Raji (cell line): ENCODE measurements around the gene INPP5F.

Source experiments
- POLR2A ChIP-seq: IDR thresholded peaks from 2 replicates; pipeline ENCODE4 v1.6.1; 2011; ENCODE audit warnings: low read depth, low read length, control low read depth; ENCODE audit not compliant: insufficient read depth

Gene INPP5F

DNA sequence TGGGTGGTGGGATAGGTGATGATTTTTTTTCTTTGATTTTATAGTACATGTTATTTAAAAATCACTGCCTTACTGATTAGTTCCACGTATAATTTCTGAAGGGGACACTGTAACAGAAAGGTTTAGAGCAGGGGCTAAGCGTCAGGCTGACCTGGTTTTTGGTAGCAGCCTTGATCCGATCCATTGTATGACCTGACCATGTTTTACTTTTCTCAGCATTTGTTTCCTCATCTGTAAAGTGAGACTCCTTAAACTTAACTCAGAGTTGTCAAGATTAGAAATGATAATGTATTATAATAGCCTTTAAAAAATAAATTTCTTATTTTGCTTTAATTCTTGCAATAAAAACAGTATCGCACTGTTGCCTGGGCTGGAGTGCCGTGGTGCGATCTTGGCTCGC is 23.6 kb downstream of the INPP5F start:
- TF ChIP-seq POLR2A: no peak

DNA sequence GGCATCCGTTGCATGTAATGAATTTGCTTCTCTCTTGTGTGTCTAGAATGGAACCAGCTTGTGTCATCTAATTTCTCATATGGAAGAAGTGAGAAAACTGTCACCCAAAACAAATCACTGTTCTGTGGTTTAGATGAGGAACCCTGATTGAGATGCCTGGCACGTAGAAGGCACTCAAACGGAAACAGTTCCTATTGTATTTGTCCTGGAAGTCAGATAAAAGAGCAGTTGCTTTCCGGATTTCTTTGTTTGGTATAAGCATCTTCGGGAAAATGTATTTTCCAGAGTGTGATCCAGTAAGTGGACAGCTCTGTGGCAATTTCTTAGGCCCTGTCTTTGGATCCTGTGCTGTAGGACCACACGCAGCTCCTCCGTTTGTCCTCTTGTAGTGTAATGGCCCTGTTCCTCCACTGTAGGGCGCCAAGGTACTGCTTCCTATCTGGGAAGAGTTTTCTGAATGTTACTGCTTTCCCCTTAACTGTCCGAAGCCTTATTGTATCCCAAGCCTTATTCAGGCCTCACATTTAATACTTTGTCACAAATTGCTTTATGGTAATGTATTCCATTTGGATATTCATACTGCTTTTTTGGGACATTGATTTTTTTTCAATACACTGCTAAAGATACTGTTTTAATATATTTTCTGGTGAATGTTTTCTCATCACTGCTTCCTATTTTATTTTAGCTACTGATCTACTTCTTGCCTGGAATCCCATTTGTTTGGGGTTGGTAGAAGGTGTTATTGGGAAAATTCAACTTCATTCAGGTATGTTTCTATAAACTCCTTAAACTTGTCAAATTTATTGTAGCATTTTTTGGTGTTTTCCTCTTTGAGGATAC is 24.8 kb downstream of the INPP5F start:
- no peak for TF ChIP-seq POLR2A

DNA sequence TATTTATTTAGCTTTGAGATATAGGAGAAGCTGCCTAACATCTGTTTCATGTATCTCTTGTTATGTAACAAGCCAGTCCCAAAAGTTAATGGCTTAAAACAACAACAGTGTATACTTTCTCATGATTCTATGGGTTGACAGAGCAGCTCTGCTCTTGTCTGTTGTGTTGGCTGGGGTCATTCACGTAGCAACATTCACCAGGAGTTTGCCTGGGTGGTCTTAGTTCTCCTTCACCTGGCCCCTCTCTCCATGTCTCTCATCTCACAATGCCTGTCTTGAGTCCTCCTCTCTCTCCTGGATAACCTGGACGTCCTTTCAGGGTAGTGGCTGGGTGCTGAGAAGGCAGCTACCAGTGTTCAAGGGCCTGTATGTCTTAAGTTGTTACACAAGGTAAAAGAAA is 27.5 kb downstream of the INPP5F start:
- no peak for TF ChIP-seq POLR2A

DNA sequence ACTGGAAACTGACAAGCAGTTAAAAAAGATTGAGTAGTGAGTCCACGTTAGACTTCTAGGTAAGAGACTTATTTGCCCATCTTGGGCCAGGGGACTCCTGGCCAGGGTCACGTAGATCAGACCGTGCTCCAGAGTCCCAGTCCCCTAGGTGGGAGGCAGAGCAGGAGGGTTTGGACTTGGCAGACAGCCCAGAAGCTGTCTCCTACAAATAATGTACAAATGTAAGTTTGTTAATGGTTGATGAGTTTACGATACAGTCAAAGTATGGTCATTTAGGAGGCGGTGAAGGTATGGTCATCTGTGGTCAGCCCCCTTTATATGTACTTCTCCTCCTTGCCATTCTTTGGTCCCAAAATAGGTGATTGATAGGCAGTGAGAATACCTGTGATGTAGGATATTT is 28.2 kb downstream of the INPP5F start:
- TF ChIP-seq POLR2A: no peak

DNA sequence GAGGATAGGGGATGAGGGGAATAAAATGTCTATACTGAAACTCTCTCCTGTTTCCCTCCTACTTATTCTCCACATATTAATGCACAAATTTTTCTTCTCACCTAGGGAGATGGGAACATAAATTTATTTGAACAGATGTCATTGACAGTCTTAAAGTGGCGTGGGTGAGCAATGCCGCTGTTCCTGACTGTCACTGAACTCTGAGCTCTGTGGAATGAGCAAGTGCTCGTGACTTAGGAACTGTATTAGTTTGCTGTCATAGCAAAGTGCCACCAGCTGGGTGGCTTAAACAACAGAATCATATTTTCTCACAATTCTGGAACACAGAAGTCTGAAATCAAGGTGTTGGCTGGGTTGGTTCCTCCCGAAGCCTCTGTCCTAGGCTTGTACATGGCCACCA is 29.1 kb downstream of the INPP5F start:
- TF ChIP-seq POLR2A: no peak

DNA sequence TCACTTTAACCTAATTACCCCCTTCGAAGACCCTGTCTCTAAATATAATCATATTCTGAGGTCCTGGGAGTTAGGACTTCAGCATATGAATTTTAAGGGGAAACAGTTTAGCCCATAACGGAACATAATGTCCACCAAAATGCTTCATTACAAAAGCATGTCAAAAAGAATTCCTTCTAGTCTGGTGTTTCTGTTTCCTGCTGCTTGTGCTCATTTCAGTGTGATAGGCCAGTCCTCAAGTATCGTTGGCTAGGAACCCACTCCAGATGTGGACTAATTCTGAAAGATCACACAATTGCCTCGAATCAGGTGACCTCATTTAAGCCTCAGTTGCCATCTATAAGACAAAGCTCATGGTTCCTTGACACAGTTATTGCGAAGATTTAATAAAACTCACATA is 29.6 kb downstream of the INPP5F start:
- no peak for TF ChIP-seq POLR2A

DNA sequence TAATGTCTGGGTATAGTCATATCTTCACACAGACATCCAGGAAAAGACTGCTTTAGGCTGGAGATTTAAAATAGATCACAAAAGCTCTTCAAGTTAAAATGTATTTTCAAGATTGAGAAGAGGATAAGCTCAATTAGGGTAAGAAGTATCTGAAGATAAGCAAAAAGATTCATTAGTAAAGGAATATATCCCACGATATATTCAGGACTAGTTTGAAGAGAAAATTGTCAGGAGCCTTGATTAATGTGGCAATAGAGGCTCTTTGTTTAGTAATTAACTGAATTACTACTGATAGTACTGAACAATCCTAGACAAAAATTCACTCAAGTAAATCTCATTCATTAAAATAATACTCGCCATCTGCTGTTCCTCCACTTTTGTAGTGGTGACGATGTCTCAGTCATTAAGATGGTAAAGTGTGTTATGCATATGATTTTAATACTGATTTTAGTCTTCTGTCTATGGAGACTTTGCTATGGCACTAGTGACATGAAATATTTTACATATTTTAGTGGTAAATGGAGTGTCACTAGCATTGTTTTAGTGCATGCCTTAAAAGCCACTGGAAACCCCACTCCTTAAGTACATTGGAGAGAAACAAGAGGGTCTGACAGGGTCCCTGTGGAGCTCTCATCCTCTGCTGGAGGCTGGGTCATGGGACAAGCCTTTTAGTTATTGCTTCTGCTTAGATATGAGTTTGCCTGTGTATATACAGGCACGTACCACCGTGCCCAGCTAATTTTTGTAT is 32.8 kb downstream of the INPP5F start:
- no peak for TF ChIP-seq POLR2A

DNA sequence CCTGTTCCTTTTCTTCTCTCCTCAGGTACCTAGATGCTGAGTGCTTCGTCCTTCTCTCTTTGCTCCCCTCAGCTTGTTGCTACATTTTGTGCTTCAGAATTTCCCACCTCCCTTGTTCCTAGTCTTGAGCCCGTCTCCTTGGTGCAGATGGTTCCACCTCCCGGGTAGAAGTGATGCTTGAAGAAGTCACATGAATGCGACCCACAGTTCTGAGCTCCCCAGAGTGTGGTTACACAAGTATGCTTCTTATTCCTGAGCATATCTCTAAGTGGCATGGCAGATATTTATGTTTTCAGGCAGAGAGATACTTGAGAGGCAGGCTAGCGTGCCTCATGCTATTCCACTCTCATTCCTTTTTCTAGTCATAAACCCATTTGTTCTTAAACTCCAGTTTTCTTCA is 34.0 kb downstream of the INPP5F start:
- TF ChIP-seq POLR2A: no peak

DNA sequence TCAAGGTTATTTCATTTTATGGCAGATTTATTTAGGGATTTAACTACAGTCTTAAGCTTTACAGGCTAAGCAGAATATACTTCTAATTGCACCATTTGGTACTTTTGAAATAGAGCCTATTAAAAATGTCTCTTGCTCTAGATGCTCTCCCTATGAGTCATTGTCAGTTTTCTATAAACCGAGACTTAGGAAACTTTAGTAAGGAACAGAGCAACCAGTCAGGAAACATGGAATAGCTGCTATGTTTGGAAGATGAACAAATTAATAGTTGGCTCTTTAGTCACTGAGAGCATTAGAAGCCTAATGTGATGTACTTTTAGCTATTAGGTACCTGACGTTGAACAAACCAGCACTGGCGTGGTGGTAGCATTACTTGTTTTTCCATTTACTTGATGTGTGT is 35.3 kb downstream of the INPP5F start:
- no peak for TF ChIP-seq POLR2A

DNA sequence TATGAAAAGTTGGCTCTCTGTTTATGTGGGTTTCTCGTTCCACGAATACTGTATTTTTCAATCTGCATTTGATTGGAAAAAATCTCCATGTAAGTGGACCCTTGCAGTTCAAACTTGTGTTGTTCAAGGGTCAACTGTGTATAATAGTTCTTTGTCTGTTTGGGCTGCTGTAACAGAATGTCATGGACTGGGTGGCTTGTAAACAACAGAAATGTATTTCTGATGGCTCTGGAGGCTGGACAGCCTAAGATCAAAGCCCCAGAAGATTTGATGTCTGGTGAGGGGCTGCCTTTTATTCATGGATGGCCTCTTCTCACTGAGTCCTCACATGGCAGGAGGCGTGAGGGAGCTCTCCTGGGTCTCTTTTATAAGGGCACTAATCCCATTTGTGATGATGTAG is 36.2 kb downstream of the INPP5F start:
- TF ChIP-seq POLR2A: no peak

DNA sequence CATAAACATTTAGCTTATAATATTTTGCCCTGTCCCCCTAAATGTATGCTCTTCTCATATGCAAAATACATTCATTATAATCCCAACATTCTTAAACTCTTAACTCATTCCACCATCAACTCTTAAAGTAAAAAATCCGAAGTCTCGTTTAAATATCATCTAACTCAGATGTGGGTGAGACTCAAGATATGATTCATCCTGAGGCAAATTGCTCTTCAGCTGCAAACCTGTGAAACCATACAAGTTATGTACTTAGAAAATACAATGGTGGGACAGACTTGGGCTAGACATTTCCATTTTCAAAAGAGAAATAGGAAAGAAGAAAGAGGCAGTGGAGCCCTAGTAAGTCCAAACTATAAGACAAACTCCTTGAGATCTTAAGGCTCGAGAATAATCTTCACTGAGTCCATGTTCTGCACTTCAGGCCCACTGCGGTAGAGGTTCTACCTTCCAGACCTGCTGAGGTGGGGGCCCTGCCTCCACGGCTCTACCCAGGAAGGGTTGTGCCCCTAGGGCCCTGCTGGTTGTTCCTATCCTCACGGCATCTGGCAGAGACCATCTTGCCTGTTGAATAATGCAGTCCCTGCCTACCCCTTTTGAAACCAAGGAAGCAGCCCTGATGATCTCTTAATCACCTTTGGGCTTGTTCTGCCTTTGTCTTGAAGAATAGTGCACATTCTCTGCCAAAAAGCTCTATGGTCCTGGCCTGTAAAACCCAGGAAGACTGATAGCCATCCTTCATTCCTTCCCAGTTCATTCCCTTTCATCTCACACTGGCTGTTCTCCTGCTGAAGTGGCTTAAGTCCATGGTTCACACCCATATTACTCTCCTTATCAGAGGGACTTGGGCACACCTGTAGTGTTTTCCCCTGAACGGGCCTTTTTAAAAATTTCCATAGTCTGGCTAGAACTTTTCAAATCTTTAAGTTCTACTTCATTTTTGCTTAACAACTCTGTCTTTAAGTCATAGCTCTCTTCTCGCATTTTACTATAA is 37.3 kb downstream of the INPP5F start:
- TF ChIP-seq POLR2A: no peak

DNA sequence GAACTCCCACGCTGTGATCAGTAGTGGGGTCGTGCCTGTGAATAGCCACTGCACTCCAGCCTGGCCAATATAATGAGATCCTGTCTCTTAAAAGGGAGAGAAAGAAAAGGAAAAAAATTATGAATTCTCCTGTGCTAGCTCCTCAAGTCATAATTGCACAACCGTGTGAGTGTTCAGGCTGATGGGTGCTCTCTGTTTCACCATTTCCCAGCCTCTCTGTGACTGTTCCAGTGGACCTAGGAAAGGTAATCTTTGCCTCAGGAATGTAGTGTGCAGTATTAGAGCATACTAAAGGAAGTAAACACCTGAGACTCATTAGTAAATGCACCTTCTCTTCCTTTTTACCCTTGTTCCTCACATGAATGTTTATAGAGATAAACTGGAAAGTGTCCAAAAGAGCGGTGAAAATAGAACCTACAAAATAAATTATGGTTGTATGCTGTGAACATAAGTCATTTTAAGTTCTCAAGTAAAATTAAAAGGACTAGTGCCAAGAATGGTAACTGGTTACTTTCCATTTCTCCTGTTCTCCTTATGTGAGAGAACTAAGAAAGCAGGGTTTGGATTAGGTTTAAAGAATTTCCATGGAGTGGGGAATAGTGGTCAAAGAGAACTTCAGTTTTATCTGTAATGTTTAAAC is 42.7 kb downstream of the INPP5F start:
- TF ChIP-seq POLR2A: no peak

DNA sequence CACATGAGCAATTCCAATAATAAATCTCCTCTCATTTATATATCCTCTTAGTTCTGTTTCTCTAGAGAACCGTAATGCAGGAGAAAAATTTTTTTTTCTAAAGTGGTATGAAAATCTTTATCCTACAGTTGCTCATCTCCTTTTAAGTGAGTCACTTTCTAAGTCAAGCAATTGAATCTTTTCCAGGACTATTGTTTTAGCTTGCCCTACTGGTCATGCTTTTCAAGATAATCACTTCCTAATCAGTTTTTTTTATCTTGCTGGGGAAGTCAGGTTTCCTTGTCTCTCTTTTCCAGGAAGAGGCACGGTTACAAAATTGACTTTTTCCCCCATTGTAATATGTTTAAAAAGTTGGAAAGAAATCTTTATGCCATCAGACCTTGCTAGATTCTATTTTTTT is 44.0 kb downstream of the INPP5F start:
- TF ChIP-seq POLR2A: no peak

DNA sequence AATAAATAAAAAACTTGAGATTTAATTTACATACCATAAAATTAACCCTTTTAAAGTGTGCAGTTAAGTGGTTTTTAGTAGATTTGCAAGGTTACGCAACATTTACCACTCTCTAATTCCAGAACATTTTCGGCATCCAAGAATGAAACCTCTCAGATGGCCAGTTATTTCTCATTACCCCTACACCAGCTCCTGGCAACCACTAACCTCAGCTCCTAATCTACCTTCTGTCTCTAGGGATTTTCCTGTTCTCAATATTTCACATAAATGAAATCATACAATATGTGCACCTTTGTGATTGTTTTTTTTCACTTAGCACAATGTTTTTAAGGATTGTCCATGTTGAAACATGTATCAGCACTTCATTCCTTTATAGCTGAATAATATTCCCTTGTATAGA is 45.1 kb downstream of the INPP5F start:
- TF ChIP-seq POLR2A: no peak

DNA sequence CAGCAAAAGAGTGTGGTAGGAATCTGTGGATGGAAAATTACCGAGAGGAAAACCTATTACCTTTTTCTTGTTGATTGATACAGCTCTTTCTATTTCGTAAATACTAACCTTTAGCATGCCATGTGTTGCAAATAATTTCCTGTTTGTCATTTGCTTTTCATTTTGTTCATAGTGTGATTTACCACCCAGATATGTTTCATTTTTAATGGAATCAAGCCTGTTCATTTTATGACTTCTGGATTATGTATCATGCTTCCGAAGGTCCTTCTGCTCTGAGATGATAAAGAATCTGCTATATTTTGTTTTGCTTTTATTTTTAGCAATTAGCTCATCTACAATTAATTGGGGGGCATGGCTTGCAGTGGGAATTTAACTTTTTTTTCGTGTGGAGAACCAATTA is 46.5 kb downstream of the INPP5F start:
- TF ChIP-seq POLR2A: no peak
